ENCODE results near the gene DYNC1H1.
"Not testable (repeated sequence)": the region's sequence is repeated elsewhere in the genome, so short reads cannot be mapped to it uniquely, and the experiment has no call there.

The DYNC1H1 gene

GRCh38 chr14:102063808-102064429 lies 99.5 kb downstream of the DYNC1H1 start:
- no peak for DNase-seq (ENCODE audit: low read depth in 2 of 2)

DNA sequence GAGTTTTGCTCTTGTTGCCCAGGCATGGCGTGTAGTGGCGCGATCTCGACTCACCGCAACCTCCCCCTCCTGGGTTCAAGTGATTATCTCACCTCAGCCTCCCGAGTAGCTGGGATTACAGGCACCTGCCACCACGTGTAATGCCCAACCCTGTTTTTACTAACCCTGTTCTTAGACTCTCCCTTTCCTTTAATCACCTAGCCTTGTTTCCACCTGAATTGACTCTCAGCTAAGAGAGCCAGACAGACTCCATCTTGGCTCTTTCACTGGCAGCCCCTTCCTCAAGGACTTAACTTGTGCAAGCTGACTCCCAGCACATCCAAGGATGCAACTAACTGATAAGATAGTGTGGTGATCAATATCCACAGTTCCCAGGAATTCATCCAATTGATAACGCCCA lies 100.2 kb downstream of the DYNC1H1 start:
- DNase-seq (ENCODE audit: low read depth in 2 of 2), result not testable (repeated sequence)

- DNase-seq (ENCODE audit: low read depth in 2 of 2), result no peak
Measured at GRCh38 chr14:102066041-102066451, 101.7 kb downstream of the DYNC1H1 start.

- no peak for DNase-seq (ENCODE audit: low read depth in 2 of 2)
Measured at GRCh38 chr14:102071283-102071998, 107.1 kb downstream of the DYNC1H1 start.

GRCh38 chr14:102074415-102074964 lies 110.1 kb downstream of the DYNC1H1 start:
- no peak for DNase-seq (ENCODE audit: low read depth in 2 of 2)

- no peak for DNase-seq (ENCODE audit: low read depth in 2 of 2)
Measured at GRCh38 chr14:102075155-102075554, 110.8 kb downstream of the DYNC1H1 start.

- DNase-seq (ENCODE audit: low read depth in 2 of 2), result no peak
Measured at GRCh38 chr14:102077382-102077709, 113.0 kb downstream of the DYNC1H1 start.

DNA sequence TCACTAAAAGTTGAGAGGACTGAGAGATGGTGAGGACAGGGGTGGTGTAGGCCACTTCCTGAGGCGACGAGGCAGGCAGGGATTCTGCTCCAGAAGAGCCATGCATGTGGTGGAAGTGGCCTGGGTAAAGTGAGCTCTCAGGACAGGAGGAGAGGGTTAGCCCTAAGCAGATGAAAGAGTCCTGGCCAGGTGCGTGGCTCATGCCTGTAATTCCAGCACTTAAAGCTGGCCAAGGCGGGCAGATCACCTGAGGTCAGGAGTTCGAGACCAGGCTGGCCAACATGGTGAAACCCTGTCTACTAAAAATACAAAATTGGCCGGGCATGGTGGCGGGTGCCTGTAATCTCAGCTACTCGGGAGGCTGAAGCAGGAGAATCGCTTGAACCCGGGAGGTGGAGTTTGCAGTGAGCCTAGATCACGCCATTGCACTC lies 114.0 kb downstream of the DYNC1H1 start:
- DNase-seq (ENCODE audit: low read depth in 2 of 2), result not testable (repeated sequence)

GRCh38 chr14:102078831-102079699 lies 114.7 kb downstream of the DYNC1H1 start:
- no peak for DNase-seq (ENCODE audit: low read depth in 2 of 2)

- DNase-seq (ENCODE audit: low read depth in 2 of 2), result no peak
Measured at GRCh38 chr14:102079700-102079979, 115.3 kb downstream of the DYNC1H1 start.

- no peak for DNase-seq (ENCODE audit: low read depth in 2 of 2)
Measured at GRCh38 chr14:102080183-102081080, 116.1 kb downstream of the DYNC1H1 start.

- no peak for DNase-seq (ENCODE audit: low read depth in 2 of 2)
Measured at GRCh38 chr14:102081231-102082080, 117.1 kb downstream of the DYNC1H1 start.

- DNase-seq (ENCODE audit: low read depth in 2 of 2), result not testable (repeated sequence)
Measured at GRCh38 chr14:102084522-102084921, 120.1 kb downstream of the DYNC1H1 start.

DNA sequence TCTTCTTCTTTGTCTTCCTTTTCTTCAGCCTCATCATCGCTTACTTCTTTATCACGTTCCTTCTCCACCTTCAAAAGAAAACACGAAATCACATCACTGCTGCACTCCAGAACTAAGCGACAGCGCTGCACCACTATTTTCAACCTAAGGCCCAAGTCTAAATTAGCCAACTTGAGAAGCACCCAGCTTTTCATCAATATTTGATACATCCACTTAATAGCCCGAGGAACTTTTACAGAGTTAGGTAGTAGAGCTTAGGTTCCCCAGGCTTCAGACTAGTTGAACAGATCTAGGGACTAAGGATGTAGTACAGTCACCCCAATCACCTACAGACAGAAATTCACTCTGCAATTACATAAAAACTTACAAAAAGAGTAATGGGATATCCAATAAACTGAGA lies 120.6 kb downstream of the DYNC1H1 start:
- no peak for DNase-seq (ENCODE audit: low read depth in 2 of 2)

DNA sequence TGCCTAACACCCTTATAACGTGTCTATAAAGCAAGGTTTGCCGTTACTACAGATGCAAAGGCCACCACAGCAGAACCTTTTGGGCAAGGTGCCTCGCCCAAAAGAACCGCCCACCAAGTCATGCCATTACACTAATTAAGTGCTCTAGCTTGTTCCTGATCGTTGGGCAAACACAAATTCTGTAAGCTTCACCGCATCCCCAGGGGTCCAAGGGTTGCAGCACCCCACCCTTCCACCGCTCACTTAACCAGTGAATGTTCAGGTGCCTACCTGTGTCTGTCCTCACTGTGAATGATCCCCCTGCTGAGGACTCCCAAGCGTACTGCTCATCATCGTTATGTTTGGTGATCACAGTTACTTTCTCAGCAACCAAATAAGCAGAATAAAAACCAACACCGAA lies 121.1 kb downstream of the DYNC1H1 start:
- DNase-seq (ENCODE audit: low read depth in 2 of 2), result no peak

- peak; percentile 34 to 43 for DNase-seq (ENCODE audit: low read depth in 2 of 2)
Measured at GRCh38 chr14:102085948-102086708, 121.8 kb downstream of the DYNC1H1 start.

GRCh38 chr14:102086709-102086971 lies 122.3 kb downstream of the DYNC1H1 start:
- DNase-seq (ENCODE audit: low read depth in 2 of 2), result no peak

DNA sequence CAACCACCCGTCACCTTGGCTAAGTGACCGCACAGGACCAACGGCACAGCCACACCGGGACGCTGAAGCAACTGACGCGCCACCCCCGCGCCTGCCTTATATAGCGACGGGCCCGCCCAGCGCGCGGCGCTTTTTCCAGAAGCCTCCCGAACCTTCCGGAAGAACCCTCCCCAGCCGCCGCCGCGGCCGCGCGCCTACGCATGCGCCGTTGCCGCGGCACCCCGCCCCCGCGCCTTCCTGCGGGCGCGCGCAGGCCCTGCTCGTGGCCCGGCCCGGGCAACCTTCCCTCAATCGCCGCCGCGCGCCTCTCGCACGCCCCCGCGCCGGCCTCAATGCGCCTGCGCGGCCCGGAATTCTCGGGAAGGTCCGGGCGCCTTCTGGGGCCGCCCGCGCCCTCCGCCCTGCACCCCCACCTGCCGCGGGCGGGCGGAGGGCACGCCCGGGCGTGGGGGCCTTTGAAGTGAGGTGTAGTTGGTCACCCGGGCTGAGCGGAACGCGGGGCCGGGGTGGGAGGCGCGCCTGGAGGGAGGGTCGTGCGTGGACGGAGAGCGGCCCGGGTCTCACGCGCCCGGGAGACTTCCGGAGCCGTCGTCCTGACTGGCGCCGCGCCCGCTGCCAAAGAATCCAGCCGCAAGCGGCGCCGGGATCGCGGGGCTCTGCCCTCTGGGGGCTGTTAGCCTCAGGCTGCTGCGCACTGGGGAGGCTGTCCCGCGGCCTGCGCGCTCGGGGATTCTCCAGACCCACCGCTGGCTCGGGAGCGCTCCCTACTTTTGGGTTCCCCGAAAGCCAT lies 122.8 kb downstream of the DYNC1H1 start, which contains the start of gene HSP90AA1:
Gene HSP90AA1, minus strand, starts transcription at position 73 of the 790 bp plus-strand sequence. CDS start 666 bp downstream, outside the sequence.
- peak; percentile 91 to 93 for DNase-seq (ENCODE audit: low read depth in 2 of 2)

GRCh38 chr14:102087762-102088011 lies 123.3 kb downstream of the DYNC1H1 start:
- DNase-seq (ENCODE audit: low read depth in 2 of 2), result no peak
